SH-SY5Y (cell line): ENCODE results near the gene C18orf63.

Experiments
- GATA2 ChIP-seq: IDR thresholded peaks from 2 replicates; pipeline ENCODE4 v1.6.1; 2011; ENCODE audit warnings: mild to moderate bottlenecking, low read depth, low read length
- GATA3 ChIP-seq: IDR thresholded peaks from 2 replicates; pipeline ENCODE4 v1.6.1; 2011; ENCODE audit warnings: low read depth, mild to moderate bottlenecking, low read length, moderate library complexity

- TF ChIP-seq GATA2 (no peak), GATA3 (no peak)
These were observed 12.6 kb downstream of the C18orf63 start for GRCh38 chr18:74328206-74328605.
